Measurements from ENCODE around the gene IGF2BP2. TPM values are rescaled to one million over a fixed set of nuclear protein-coding genes. Genes with fewer than 3 reads are reported as not detected.

Gene IGF2BP2
- total and polyA plus RNA-seq, 9 of the 15 experiments (the other 6 are each of a cell fraction or from before 2014, with no cell fraction given), result 3.2 to 59.6 (median 30.5) TPM

DNA sequence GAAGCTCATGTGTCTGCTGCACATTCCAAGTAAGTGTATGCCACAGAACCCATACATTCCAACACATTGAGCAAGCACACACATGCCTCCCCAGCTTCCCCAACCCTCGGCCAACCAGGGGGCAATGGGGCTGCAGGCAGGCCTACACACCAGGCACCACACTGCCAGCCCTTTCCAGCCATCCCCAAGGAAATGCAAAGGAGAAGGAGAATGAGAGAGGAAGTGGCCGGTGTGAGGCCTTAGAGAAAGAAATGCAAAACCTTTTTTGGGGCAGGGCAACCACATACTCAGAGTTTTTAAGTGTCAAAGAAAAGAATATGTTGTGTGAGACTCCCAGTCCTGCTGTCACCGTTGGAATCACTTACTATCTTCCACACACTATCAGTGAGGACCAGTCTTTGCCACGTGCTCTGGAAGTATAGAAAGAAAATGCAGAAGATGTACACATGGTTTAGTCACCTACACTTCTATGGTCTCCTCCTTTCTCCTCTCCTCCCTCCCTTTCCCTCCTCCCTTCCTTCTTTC lies 11.1 kb downstream of the IGF2BP2 start (continued):
- TF ChIP-seq FOXA3 (CRISPR knock-in tag; conservative IDR thresholded peaks at IDR 0.05 in 1 of 2, IDR thresholded peaks at IDR 0.05 in 1 of 2) (no peak), ZNF583 (CRISPR knock-in tag; IDR thresholded peaks at IDR 0.05) (no peak), GABPB2 (CRISPR knock-in tag; conservative IDR thresholded peaks at IDR 0.05) (no peak), DPF2 (IDR thresholded peaks at IDR 0.05) (no peak), ELF4 (CRISPR knock-in tag; IDR thresholded peaks at IDR 0.05) (no peak), SIX5 (IDR thresholded peaks at IDR 0.05; ENCODE audit: borderline replicate concordance in 1 of 2, insufficient read depth in 1 of 2, low read depth in 1 of 2, low read length in 2 of 2) (no peak), U2AF2 (optimal IDR thresholded peaks at IDR 0.05; ENCODE audit: low read depth, low read length) (no peak), ZNF445 (CRISPR knock-in tag; IDR thresholded peaks at IDR 0.05; ENCODE audit: low read depth) (no peak), HDAC1 (IDR thresholded peaks at IDR 0.05) (peak in 1 of 2 experiments; percentile 76; a peak in 2 of 4 replicates), SMARCE1 (IDR thresholded peaks at IDR 0.05) (peak; percentile 40; the same call in 1 of the 2 replicates), TCF7 (IDR thresholded peaks at IDR 0.05; ENCODE audit: borderline replicate concordance) (no peak), ZNF311 (CRISPR knock-in tag; IDR thresholded peaks at IDR 0.05) (no peak), ZNF212 (CRISPR knock-in tag; IDR thresholded peaks at IDR 0.05) (no peak), RBM39 (optimal IDR thresholded peaks at IDR 0.05; ENCODE audit: low read depth, low read length) (no peak), SAP30 (IDR thresholded peaks at IDR 0.05; ENCODE audit: borderline replicate concordance, insufficient read depth, low read depth, low read length, poor library complexity, severe bottlenecking) (no peak), NFYB (IDR thresholded peaks at IDR 0.05; ENCODE audit: extremely low read depth, insufficient read length) (no peak), CBFA2T2 (conservative IDR thresholded peaks at IDR 0.05) (no peak; the same call in 1 of the 2 replicates), KLF10 (CRISPR knock-in tag; IDR thresholded peaks at IDR 0.05) (no peak), MCM2 (IDR thresholded peaks at IDR 0.05; ENCODE audit: low read depth) (no peak), ZNF274 (IDR thresholded peaks at IDR 0.05; ENCODE audit: borderline replicate concordance, low read depth, low read length) (no peak), CBX2 (IDR thresholded peaks at IDR 0.05; ENCODE audit: insufficient read depth, low read length, poor library complexity, severe bottlenecking) (no peak)
- TF ChIP-seq, protein P1, sequence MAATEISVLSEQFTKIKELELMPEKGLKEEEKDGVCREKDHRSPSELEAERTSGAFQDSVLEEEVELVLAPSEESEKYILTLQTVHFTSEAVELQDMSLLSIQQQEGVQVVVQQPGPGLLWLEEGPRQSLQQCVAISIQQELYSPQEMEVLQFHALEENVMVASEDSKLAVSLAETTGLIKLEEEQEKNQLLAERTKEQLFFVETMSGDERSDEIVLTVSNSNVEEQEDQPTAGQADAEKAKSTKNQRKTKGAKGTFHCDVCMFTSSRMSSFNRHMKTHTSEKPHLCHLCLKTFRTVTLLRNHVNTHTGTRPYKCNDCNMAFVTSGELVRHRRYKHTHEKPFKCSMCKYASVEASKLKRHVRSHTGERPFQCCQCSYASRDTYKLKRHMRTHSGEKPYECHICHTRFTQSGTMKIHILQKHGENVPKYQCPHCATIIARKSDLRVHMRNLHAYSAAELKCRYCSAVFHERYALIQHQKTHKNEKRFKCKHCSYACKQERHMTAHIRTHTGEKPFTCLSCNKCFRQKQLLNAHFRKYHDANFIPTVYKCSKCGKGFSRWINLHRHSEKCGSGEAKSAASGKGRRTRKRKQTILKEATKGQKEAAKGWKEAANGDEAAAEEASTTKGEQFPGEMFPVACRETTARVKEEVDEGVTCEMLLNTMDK (IDR thresholded peaks at IDR 0.05; ENCODE audit: borderline replicate concordance, insufficient read depth, low read depth, low read length, poor library complexity, severe bottlenecking), result no peak
- TF ChIP-seq, protein P2, sequence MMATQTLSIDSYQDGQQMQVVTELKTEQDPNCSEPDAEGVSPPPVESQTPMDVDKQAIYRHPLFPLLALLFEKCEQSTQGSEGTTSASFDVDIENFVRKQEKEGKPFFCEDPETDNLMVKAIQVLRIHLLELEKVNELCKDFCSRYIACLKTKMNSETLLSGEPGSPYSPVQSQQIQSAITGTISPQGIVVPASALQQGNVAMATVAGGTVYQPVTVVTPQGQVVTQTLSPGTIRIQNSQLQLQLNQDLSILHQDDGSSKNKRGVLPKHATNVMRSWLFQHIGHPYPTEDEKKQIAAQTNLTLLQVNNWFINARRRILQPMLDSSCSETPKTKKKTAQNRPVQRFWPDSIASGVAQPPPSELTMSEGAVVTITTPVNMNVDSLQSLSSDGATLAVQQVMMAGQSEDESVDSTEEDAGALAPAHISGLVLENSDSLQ (IDR thresholded peaks at IDR 0.05), result peak; percentile 40; the same call in 1 of the 2 replicates
- TF ChIP-seq, protein P3, sequence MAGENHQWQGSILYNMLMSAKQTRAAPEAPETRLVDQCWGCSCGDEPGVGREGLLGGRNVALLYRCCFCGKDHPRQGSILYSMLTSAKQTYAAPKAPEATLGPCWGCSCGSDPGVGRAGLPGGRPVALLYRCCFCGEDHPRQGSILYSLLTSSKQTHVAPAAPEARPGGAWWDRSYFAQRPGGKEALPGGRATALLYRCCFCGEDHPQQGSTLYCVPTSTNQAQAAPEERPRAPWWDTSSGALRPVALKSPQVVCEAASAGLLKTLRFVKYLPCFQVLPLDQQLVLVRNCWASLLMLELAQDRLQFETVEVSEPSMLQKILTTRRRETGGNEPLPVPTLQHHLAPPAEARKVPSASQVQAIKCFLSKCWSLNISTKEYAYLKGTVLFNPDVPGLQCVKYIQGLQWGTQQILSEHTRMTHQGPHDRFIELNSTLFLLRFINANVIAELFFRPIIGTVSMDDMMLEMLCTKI (IDR thresholded peaks at IDR 0.05; ENCODE audit: partially characterized antibody), result no peak
- TF ChIP-seq, protein P4, sequence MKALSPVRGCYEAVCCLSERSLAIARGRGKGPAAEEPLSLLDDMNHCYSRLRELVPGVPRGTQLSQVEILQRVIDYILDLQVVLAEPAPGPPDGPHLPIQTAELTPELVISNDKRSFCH (CRISPR knock-in tag; IDR thresholded peaks at IDR 0.05), result no peak
- TF ChIP-seq, protein P4 (tag; IDR thresholded peaks at IDR 0.05), result no peak
